Neural progenitor cell (in vitro differentiated cells): ENCODE data around the gene GINS1. TPM values are rescaled to one million over a fixed set of nuclear protein-coding genes. Genes with fewer than 3 reads are reported as not detected.

Source experiments
- DNase-seq: peaks from one replicate; pipeline ENCODE4 v3.0.0-alpha.2; 2016; ENCODE audit warnings: low spot score
- H2AFZ ChIP-seq: fragments of 200-600 bp; sonication (generic); replicated peaks from 2 replicates; pipeline ENCODE4 v1.6.1; 2016; ENCODE audit warnings: antibody characterized with exemption
- H3F3A ChIP-seq: fragments of 200-600 bp; sonication (generic); 2 replicates; pipeline ENCODE4 v1.6.1; 2016; ENCODE audit warnings: antibody characterized with exemption, low read depth
- H3K27ac ChIP-seq: fragments of 200-600 bp; sonication (generic); 2 replicates; pipeline ENCODE4 v1.5.1; 2016; ENCODE audit warnings: mild to moderate bottlenecking
- H3K27me3 ChIP-seq: fragments of 200-600 bp; sonication (generic); 2 replicates; pipeline ENCODE4 v1.6.1; 2016; ENCODE audit warnings: mild to moderate bottlenecking, moderate library complexity
- H3K36me3 ChIP-seq: fragments of 200-600 bp; sonication (generic); 2 replicates; pipeline ENCODE4 v1.5.1; 2016
- H3K4me1 ChIP-seq: fragments of 200-600 bp; sonication (generic); 2 replicates; pipeline ENCODE4 v1.6.1; 2016; ENCODE audit warnings: mixed run types
- H3K4me2 ChIP-seq: fragments of 200-600 bp; sonication (generic); 2 replicates; pipeline ENCODE4 v1.6.1; 2016
- H3K4me3 ChIP-seq: fragments of 200-600 bp; sonication (generic); 2 replicates; pipeline ENCODE4 v1.5.1; 2016
- H3K79me2 ChIP-seq: fragments of 200-600 bp; sonication (generic); 2 replicates; pipeline ENCODE4 v1.6.1; 2016; ENCODE audit warnings: low read depth
- H3K9ac ChIP-seq: fragments of 200-600 bp; sonication (generic); 2 replicates; pipeline ENCODE4 v1.6.1; 2016
- H3K9me3 ChIP-seq: fragments of 200-600 bp; sonication (generic); 2 replicates; pipeline ENCODE4 v1.5.1; 2016; ENCODE audit warnings: low read depth
- H4K20me1 ChIP-seq: fragments of 200-600 bp; sonication (generic); 2 replicates; pipeline ENCODE4 v1.6.1; 2016; ENCODE audit warnings: low read depth
- H3K27ac Mint-ChIP-seq: 3 replicates; pipeline ENCODE4 v1.8.0; 2021; ENCODE audit warnings: mixed read lengths
- H3K27me3 Mint-ChIP-seq: 2 replicates; pipeline ENCODE4 v1.8.0; 2022; ENCODE audit warnings: low read depth, mild to moderate bottlenecking, inconsistent platforms, moderate library complexity, mixed read lengths; ENCODE audit not compliant: insufficient read depth
- H3K36me3 Mint-ChIP-seq: 3 replicates; pipeline ENCODE4 v1.8.0; 2021; ENCODE audit warnings: mixed read lengths
- H3K4me1 Mint-ChIP-seq: 3 replicates; pipeline ENCODE4 v1.8.0; 2021; ENCODE audit warnings: mixed read lengths
- H3K4me3 Mint-ChIP-seq: 3 replicates; pipeline ENCODE4 v1.8.0; 2021; ENCODE audit warnings: mild to moderate bottlenecking, moderate library complexity, mixed read lengths
- H3K9me3 Mint-ChIP-seq: 3 replicates; pipeline ENCODE4 v1.8.0; 2020; ENCODE audit warnings: mixed read lengths
- EZH2 ChIP-seq: fragments of 200-600 bp; sonication (generic); IDR thresholded peaks from 2 replicates; pipeline ENCODE4 v1.6.1; 2017; ENCODE audit warnings: antibody characterized with exemption, mild to moderate bottlenecking, moderate library complexity
- EZH2phosphoT487 ChIP-seq: fragments of 200-600 bp; sonication (generic); IDR thresholded peaks from 2 replicates; pipeline ENCODE4 v1.6.1; 2017; ENCODE audit warnings: antibody characterized with exemption
- total RNA-seq: library from RNA; depleted of rRNA; stranded (reverse); fragments of >200 nt; gene quantifications from 2 replicates; pipeline ENCODE4 v1.2.3, GENCODE V29; 2015; ENCODE audit warnings: low replicate concordance
- TF ChIP-seq, protein P1 (sequence below): fragments of 200-600 bp; sonication (generic); IDR thresholded peaks from 2 replicates; pipeline ENCODE4 v1.5.1; 2017; ENCODE audit warnings: antibody characterized with exemption, mild to moderate bottlenecking

GINS1 gene
- total RNA-seq, 1 donor from 2014 or later = 69.6 TPM

DNA sequence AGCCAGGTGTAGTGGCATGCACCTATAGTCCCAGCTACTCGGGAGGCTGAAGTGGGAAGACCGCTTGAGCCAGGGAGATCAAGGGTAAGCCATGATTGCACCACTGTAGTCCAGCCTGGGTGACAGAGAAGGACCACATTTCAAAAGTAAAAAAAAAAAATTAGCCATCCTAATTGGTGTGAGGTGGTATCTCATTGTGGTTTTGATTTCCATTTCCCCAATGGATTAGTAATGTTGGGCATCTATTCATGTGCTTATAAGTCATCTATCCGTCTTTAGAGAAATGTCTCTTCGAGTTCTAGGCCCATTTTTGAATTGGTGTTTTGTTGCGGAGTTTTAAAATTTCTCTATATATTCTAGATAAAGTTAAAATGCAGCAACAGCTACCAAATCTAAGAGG, 38.5 kb upstream of the GINS1 start:
- no peaks in the 10 kb centered on the region for H3K36me3 ChIP-seq
- H3K4me3 Mint-ChIP-seq = no peak overlapping the region
- no peak overlapping the region for H3K9ac ChIP-seq
- no peak overlapping the region for H2AFZ ChIP-seq
- TF ChIP-seq EZH2phosphoT487 (no peak), EZH2 (no peak)
- TF ChIP-seq, protein P1, sequence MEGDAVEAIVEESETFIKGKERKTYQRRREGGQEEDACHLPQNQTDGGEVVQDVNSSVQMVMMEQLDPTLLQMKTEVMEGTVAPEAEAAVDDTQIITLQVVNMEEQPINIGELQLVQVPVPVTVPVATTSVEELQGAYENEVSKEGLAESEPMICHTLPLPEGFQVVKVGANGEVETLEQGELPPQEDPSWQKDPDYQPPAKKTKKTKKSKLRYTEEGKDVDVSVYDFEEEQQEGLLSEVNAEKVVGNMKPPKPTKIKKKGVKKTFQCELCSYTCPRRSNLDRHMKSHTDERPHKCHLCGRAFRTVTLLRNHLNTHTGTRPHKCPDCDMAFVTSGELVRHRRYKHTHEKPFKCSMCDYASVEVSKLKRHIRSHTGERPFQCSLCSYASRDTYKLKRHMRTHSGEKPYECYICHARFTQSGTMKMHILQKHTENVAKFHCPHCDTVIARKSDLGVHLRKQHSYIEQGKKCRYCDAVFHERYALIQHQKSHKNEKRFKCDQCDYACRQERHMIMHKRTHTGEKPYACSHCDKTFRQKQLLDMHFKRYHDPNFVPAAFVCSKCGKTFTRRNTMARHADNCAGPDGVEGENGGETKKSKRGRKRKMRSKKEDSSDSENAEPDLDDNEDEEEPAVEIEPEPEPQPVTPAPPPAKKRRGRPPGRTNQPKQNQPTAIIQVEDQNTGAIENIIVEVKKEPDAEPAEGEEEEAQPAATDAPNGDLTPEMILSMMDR = no peak
- H3K27me3 Mint-ChIP-seq = peaks cover 9% of the 10 kb centered on the region
- no peaks in the 10 kb centered on the region for H3K9me3 ChIP-seq
- H3K4me2 ChIP-seq = no peak overlapping the region
- H4K20me1 ChIP-seq = no peaks in the 10 kb centered on the region
- H3K9me3 Mint-ChIP-seq = peaks cover 28% of the 10 kb centered on the region
- no peak for DNase-seq
- no peak overlapping the region for H3K4me3 ChIP-seq
- no peaks in the 10 kb centered on the region for H3F3A ChIP-seq
- H3K4me1 ChIP-seq = no peaks in the 10 kb centered on the region
- no peaks in the 10 kb centered on the region for H3K4me1 Mint-ChIP-seq
- H3K79me2 ChIP-seq = peaks cover 78% of the 10 kb centered on the region
- peaks cover 31% of the 10 kb centered on the region for H3K36me3 Mint-ChIP-seq
- H3K27me3 ChIP-seq = no peaks in the 10 kb centered on the region
- no peak overlapping the region for H3K27ac ChIP-seq
- no peak overlapping the region for H3K27ac Mint-ChIP-seq

DNA sequence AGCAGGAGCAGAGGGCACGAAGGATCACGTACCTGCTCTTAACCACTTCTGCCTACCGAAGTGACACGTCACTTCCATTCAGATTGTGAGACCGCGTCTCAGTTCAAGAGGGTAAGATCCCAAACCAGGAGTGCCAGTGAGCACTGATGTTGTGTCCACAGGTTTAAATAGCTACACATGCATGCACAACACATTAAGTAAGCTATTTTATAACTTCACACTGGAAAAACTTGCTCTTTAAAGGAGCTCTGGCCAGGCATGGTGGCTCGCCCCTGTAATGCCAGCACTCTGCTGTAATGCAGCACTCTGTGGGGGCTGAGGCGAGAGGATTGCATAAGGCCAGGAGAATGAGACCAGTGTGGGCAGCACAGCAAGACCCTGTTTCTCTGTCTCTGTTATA, 37.9 kb upstream of the GINS1 start:
- H3K36me3 Mint-ChIP-seq = peaks cover 29% of the 10 kb centered on the region
- Histone ChIP-seq H3K79me2 (peaks cover 76% of the 10 kb centered on the region), H3K27ac (no peak overlapping the region), H4K20me1 (no peaks in the 10 kb centered on the region), H2AFZ (no peak overlapping the region), H3K4me2 (no peak overlapping the region), H3K27me3 (no peaks in the 10 kb centered on the region), H3K4me3 (no peak overlapping the region), H3K9ac (no peak overlapping the region), H3K4me1 (no peaks in the 10 kb centered on the region), H3F3A (no peaks in the 10 kb centered on the region), H3K9me3 (no peaks in the 10 kb centered on the region), H3K36me3 (no peaks in the 10 kb centered on the region)
- H3K4me1 Mint-ChIP-seq = no peaks in the 10 kb centered on the region
- H3K27ac Mint-ChIP-seq = no peak overlapping the region
- no peak overlapping the region for H3K4me3 Mint-ChIP-seq
- peaks cover 7% of the 10 kb centered on the region for H3K27me3 Mint-ChIP-seq
- peaks cover 28% of the 10 kb centered on the region for H3K9me3 Mint-ChIP-seq
- no peak for DNase-seq
- TF ChIP-seq, protein P1 = no peak
- TF ChIP-seq EZH2 (no peak), EZH2phosphoT487 (no peak)

DNA sequence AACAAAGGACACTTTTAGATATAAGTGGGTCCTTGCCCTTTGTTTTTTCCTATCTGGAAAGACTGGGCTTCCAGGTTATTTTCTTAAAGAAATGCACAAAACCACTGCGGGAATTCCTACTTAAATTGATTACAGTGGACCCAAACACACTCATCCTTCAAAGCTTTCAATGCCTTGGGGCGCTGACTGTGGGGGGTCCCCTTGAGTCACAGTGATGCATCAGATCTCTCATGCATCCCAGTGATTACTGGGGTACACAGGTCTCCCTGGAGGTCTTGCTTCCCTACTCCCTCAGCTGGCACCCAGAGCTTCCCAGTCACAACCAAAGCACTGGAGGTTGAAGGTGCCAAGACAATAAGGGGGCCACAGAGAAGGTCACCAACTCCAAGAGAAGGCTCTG, 37.5 kb upstream of the GINS1 start:
- H3K79me2 ChIP-seq = peaks cover 74% of the 10 kb centered on the region
- no peaks in the 10 kb centered on the region for H3K36me3 ChIP-seq
- no peak overlapping the region for H3K4me3 ChIP-seq
- no peaks in the 10 kb centered on the region for H3K4me1 ChIP-seq
- H3K4me3 Mint-ChIP-seq = no peak overlapping the region
- H3F3A ChIP-seq = no peaks in the 10 kb centered on the region
- no peak overlapping the region for H2AFZ ChIP-seq
- H3K27me3 Mint-ChIP-seq = peaks cover 7% of the 10 kb centered on the region
- H4K20me1 ChIP-seq = no peaks in the 10 kb centered on the region
- no peak overlapping the region for H3K27ac ChIP-seq
- H3K9me3 ChIP-seq = no peaks in the 10 kb centered on the region
- no peak overlapping the region for H3K27ac Mint-ChIP-seq
- TF ChIP-seq EZH2phosphoT487 = no peak
- TF ChIP-seq, protein P1 = no peak
- no peak for TF ChIP-seq EZH2
- H3K36me3 Mint-ChIP-seq = peaks cover 32% of the 10 kb centered on the region
- peaks cover 31% of the 10 kb centered on the region for H3K9me3 Mint-ChIP-seq
- no peak overlapping the region for H3K4me2 ChIP-seq
- H3K4me1 Mint-ChIP-seq = no peaks in the 10 kb centered on the region
- no peak for DNase-seq
- no peaks in the 10 kb centered on the region for H3K27me3 ChIP-seq
- no peak overlapping the region for H3K9ac ChIP-seq
